HL-60 (cell line): ENCODE measurements around the gene SORBS2.

Experiments used
- DNase-seq, 2 experiments: peaks; one replicate each; pipeline ENCODE4 v3.0.0-alpha.2; 2010 to 2020; ENCODE audit warnings: low read depth in 1 of 2, low spot score in 1 of 2
- H3K27ac ChIP-seq: fragments of 250-450 bp; sonication (Bioruptor Pico); replicated peaks from 2 replicates; pipeline ENCODE4 v1.5.1; 2020; ENCODE audit warnings: mild to moderate bottlenecking, moderate library complexity
- H3K27me3 ChIP-seq: fragments of 250-450 bp; sonication (Bioruptor Pico); 2 replicates; pipeline ENCODE4 v1.5.1; 2021; ENCODE audit warnings: mild to moderate bottlenecking, moderate library complexity; ENCODE audit not compliant: insufficient read depth, poor library complexity, severe bottlenecking
- H3K4me3 ChIP-seq: replicated peaks from 2 replicates; pipeline ENCODE4 v1.5.1; 2011; ENCODE audit warnings: mild to moderate bottlenecking, control low read depth, low read length; ENCODE audit not compliant: insufficient read depth
- GABPA ChIP-seq: IDR thresholded peaks from 2 replicates; pipeline ENCODE4 v1.6.1; 2012; ENCODE audit warnings: low read depth
- POLR2AphosphoS5 ChIP-seq: IDR thresholded peaks from 2 replicates; pipeline ENCODE4 v1.6.1; 2012; ENCODE audit warnings: low read depth
- SPI1 ChIP-seq: IDR thresholded peaks from 2 replicates; pipeline ENCODE4 v1.6.1; 2012; ENCODE audit warnings: low read depth, mild to moderate bottlenecking, borderline replicate concordance
- TF ChIP-seq, protein P1 (sequence below): IDR thresholded peaks from one replicate; pipeline ENCODE4 v1.5.1; 2011; ENCODE audit warnings: low read length, control low read depth, inconsistent platforms; ENCODE audit not compliant: insufficient read depth
- TF ChIP-seq, protein P2 (sequence below): IDR thresholded peaks from 2 replicates; pipeline ENCODE4 v1.6.1; 2012; ENCODE audit warnings: low read depth; ENCODE audit not compliant: insufficient replicate concordance

SORBS2 gene

DNA sequence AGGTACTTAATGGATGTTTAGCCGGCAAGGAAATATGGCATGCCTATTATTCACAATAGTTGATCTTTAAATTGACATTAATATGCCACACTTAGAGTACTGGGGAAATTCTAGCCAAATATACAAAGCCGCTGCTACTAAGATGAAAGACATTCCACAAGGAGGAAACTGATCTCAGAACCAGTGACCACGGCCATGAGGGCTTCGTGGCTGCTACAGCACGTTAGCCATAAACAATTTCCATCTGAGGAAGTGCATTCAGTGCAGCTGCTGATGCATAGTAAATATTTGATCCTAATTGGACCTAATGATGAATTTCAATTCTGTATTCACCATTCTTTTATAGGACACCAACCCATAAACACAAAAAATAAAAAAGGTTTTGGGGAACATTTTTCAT lies 59.1 kb downstream of the SORBS2 start:
- TF ChIP-seq SPI1 (no peak), POLR2AphosphoS5 (no peak), GABPA (no peak)
- TF ChIP-seq, protein P1, sequence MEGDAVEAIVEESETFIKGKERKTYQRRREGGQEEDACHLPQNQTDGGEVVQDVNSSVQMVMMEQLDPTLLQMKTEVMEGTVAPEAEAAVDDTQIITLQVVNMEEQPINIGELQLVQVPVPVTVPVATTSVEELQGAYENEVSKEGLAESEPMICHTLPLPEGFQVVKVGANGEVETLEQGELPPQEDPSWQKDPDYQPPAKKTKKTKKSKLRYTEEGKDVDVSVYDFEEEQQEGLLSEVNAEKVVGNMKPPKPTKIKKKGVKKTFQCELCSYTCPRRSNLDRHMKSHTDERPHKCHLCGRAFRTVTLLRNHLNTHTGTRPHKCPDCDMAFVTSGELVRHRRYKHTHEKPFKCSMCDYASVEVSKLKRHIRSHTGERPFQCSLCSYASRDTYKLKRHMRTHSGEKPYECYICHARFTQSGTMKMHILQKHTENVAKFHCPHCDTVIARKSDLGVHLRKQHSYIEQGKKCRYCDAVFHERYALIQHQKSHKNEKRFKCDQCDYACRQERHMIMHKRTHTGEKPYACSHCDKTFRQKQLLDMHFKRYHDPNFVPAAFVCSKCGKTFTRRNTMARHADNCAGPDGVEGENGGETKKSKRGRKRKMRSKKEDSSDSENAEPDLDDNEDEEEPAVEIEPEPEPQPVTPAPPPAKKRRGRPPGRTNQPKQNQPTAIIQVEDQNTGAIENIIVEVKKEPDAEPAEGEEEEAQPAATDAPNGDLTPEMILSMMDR, result no peak
- TF ChIP-seq, protein P2, sequence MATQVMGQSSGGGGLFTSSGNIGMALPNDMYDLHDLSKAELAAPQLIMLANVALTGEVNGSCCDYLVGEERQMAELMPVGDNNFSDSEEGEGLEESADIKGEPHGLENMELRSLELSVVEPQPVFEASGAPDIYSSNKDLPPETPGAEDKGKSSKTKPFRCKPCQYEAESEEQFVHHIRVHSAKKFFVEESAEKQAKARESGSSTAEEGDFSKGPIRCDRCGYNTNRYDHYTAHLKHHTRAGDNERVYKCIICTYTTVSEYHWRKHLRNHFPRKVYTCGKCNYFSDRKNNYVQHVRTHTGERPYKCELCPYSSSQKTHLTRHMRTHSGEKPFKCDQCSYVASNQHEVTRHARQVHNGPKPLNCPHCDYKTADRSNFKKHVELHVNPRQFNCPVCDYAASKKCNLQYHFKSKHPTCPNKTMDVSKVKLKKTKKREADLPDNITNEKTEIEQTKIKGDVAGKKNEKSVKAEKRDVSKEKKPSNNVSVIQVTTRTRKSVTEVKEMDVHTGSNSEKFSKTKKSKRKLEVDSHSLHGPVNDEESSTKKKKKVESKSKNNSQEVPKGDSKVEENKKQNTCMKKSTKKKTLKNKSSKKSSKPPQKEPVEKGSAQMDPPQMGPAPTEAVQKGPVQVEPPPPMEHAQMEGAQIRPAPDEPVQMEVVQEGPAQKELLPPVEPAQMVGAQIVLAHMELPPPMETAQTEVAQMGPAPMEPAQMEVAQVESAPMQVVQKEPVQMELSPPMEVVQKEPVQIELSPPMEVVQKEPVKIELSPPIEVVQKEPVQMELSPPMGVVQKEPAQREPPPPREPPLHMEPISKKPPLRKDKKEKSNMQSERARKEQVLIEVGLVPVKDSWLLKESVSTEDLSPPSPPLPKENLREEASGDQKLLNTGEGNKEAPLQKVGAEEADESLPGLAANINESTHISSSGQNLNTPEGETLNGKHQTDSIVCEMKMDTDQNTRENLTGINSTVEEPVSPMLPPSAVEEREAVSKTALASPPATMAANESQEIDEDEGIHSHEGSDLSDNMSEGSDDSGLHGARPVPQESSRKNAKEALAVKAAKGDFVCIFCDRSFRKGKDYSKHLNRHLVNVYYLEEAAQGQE, result no peak
- Histone ChIP-seq H3K4me3 (no peak overlapping the region), H3K27ac (no peak overlapping the region), H3K27me3 (no peaks in the 10 kb centered on the region)
- no peak for DNase-seq

DNA sequence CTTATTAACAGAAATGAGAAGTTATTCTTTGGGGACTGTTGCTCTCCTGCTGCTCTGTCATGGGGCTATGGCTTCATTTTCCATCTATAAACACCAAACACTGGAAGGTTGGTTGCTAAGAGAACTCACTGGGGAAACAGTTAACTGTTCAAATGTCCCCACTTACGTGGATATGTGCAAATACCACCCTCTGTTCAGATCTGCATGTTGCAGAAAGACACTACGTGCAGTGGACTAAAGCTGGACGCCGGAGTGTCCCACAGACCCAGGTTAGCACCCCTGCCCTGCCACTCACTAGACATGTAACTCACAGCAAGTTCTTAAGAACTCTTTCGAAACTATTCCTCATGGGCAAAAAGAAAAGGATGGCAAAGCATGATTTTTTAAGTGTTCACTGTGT lies 62.1 kb downstream of the SORBS2 start:
- no peak overlapping the region for H3K27ac ChIP-seq
- H3K27me3 ChIP-seq, result no peaks in the 10 kb centered on the region
- TF ChIP-seq, protein P1, result no peak
- no peak for TF ChIP-seq GABPA
- TF ChIP-seq POLR2AphosphoS5, result no peak
- TF ChIP-seq, protein P2, result no peak
- TF ChIP-seq SPI1, result no peak
- DNase-seq, result no peak
- no peak overlapping the region for H3K4me3 ChIP-seq

DNA sequence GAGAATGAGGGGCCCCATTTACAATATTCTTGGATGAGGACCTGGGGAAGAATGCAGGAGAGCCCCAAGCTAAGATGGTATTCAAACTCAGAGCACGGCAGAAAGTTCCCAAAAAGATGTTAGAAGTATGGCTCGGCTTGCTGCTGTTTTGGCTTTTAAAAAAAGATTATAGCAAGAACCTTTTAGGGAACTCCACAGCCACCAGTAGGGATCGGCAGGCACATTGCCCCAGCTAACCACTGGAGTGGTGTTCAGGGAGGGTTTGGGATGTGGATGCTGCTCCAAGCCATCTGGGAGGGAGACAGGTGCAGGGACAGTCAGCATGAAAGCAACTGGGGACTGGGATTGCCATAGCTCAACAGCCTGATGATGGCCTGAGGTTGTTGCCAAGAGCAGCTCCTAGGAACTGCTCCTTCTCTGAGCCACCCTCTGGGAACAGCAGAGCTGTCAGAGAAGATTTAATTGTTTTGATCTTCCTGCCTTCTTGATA lies 63.0 kb downstream of the SORBS2 start:
- TF ChIP-seq GABPA (no peak), POLR2AphosphoS5 (no peak), SPI1 (no peak)
- TF ChIP-seq, protein P1, result no peak
- TF ChIP-seq, protein P2, result no peak
- DNase-seq, result no peak
- Histone ChIP-seq H3K27me3 (no peaks in the 10 kb centered on the region), H3K4me3 (no peak overlapping the region), H3K27ac (no peak overlapping the region)
